Ishikawa (cell line): Measurements from ENCODE around the gene SLC49A3.

Experiments
- EP300 ChIP-seq: IDR thresholded peaks from 2 replicates; pipeline ENCODE4 v1.6.1; 2012; ENCODE audit warnings: borderline replicate concordance
- RAD21 ChIP-seq: IDR thresholded peaks from 2 replicates; pipeline ENCODE4 v1.6.1; 2012; ENCODE audit warnings: low read depth
- REST ChIP-seq: IDR thresholded peaks from 2 replicates; pipeline ENCODE4 v1.6.1; 2012; ENCODE audit warnings: low read depth, mild to moderate bottlenecking
- TAF1 ChIP-seq: IDR thresholded peaks from 2 replicates; pipeline ENCODE4 v1.6.1; 2012; ENCODE audit warnings: low read depth, mild to moderate bottlenecking
- TEAD4 ChIP-seq: IDR thresholded peaks from 2 replicates; pipeline ENCODE4 v1.6.1; 2012
- YY1 ChIP-seq: IDR thresholded peaks from 2 replicates; pipeline ENCODE4 v1.6.1; 2012; ENCODE audit warnings: low read depth
- ZBTB7A ChIP-seq: IDR thresholded peaks from 2 replicates; pipeline ENCODE4 v1.6.1; 2012; ENCODE audit warnings: low read depth

- TF ChIP-seq ZBTB7A (no peak), REST (no peak), YY1 (no peak), EP300 (no peak), TAF1 (no peak), RAD21 (no peak), TEAD4 (no peak)
These were observed 36.7 kb upstream of the SLC49A3 start for GRCh38 chr4:725391-726234.
